Adipose tissue (tissue), 3 donors: ENCODE results near the gene CHPF. TPM values are rescaled to one million over a fixed set of nuclear protein-coding genes. Genes with fewer than 3 reads are reported as not detected.

Experiments
- H3K27ac ChIP-seq: one replicate; pipeline ENCODE4 v1.5.1; 2013; ENCODE audit warnings: low read depth, low read length
- WGBS, 3 donors: extraction: QIAGEN DNeasy Blood & Tissue Kit; methylation state at CpG; one replicate each; pipeline ENCODE4 v1.1.7; 2013; 5-methylcytosine and 5-hydroxymethylcytosine counted together
- polyA plus RNA-seq, 3 donors: library from polyadenylated mRNA; stranded (reverse); fragments of 200-250 nt; gene quantifications; one replicate each; pipeline ENCODE4 v1.2.3, GENCODE V29; 2013
- donor health status: healthy with polysubstance abuse.
- donor health status: Bipolar disorder and iron deficiency.
- donor health status: healthy.

The CHPF gene
- polyA plus RNA-seq, 3 donors = 15.7 to 113 (median 21.8) TPM

DNA sequence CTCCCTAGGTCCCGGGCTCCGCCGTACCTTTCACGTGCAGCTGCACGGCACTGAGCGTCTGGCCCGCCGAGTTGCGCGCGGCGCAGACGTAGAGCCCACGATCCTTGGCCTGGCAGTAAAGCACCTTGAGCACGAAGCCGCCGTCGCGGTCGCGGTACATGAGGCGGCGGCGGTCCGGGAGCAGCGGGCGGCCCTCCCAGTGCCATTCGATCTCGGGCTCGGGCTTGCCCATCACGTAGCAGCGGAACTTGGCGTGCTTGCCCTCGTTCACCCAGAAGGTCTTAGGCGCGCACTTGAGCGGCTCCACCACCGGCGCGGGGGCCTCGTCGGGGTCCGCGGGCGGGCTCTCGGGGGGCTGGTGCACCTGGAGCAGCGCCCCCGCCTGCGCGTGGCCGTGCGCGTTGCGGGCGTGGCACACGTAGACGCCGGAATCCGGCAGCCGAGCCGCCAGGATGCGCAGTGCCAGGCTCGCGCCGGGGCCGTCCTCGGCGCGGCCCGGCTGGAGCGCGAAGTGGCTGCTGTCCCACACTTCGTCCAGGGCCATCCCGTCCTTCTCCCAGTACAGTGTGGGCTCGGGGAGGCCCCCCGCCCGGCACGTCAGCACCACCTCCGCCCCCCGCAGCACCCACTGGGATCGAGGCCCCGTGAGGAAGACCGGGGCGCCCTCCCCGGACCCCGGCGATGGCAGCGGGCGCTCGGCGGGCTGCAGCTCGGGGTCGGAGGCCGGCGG, 26.8 kb upstream of the CHPF start:
- no peak overlapping the region for H3K27ac ChIP-seq
- 12 to 18% (median 13%) methylated on average over 81 to 95 of the region's 95 CpGs for WGBS, 3 donors

DNA sequence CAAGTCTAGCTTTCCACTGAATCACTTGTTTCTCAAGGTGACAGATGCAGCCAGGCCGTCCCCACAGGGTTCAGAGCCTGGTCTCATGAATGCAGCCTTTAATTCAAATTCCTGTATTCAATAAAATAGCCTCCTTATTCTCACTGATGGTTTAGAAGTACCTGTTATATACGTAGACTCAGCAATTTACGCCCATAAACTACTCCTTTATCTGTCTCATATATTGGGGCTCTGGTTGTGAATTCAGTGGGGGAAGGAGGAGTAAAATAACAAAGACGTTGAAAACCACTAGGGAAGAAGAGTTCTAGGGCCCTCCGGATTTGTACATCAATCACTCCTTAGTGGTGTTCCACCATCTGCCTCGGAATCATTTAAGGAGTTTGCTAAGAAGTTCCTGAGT, 26.0 kb upstream of the CHPF start:
- H3K27ac ChIP-seq = no peak overlapping the region
- WGBS, 3 donors = 82 to 84% (median 84%) methylated on average over 6 of the region's 6 CpGs

DNA sequence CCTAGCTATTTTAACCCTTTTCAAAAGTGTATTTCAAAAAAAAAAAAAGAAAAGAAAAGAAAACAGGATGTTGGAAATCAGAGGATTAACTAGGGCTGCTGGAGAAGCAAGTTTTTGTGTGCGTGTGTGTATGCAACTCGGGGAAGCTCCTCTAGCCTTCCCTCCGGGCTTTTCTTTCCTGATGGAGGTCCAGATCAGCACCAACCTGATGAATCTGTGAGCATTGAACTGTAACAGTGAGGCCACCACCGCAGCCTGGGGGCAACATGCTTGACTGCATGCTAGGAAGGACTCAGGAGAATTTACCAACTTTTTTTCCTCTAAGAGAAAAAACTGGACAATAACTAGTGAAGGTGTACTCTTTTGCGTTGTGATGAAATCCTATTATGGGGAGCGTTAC, 25.4 kb upstream of the CHPF start:
- WGBS, 3 donors = 94 to 97% (median 96%) methylated on average over 6 of the region's 6 CpGs
- H3K27ac ChIP-seq = no peak overlapping the region

DNA sequence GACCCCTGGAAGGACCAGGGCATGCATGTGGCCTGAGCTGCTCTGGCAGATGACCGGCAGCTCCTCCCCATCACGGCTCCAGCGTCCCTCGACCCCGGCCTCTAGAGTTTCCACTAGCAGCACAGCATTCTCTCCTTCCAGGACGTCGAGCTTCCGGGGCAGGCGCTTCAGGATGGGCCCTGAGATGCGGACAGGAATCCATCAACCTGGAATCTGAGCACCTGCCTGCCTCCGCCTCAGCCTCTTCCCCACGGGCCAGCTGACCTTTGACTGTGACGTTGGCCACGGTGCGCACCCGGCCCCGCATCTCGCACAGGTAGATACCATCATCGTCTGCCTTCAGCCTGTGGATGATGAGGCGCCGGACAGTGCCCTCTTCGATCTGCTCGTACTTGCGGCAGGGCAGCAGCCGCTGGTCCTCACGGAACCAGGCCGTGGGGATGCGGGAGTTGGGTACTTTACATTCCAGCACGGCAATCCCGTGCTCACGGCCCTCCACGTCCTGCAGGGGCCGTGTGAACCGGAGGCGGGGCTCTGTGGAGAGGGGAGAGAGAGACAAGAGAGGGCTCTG, 24.3 kb upstream of the CHPF start:
- no peak overlapping the region for H3K27ac ChIP-seq
- WGBS, 3 donors = 89 to 92% (median 91%) methylated on average over 35 of the region's 35 CpGs

DNA sequence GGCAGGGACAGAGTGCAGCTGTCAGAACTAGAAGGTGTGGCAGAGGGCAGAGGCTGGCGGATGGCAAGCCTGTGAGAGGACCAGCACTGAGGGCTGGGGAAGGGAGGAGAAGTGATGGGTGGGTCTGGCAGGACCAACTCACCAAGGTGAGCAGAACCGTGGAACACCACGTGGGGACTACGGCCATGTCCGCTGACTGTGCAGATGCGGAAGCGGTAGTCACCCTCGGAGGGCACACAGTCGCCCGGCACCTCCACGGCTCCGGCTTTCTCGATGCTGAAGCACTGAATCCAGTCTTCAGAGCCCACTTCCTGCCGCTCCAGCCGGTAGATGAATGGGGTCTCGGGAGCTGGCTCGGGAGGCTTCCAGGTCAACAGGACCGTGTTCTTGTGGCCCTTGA, 23.5 kb upstream of the CHPF start:
- 93 to 96% (median 96%) methylated on average over 18 of the region's 18 CpGs for WGBS, 3 donors
- no peak overlapping the region for H3K27ac ChIP-seq

DNA sequence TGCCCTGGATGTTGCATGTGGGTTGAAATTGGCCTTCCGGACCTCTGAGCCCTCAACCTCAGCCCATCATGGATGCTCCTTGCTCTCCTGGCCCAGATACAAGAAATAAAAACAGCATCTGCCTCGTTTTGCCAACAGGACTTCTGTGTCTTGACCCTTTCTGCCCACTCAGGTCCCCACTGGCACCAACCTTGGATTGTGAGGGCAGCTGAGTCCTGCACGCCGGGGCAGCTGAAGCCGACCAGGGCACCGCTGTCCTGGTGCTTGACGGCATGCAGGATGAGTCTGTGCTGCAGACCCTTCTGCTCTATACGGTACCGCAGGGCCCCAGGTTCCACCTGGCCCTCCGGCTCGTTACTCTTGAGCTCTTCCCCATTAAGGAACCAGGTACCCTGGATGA, 23.0 kb upstream of the CHPF start:
- 87 to 92% (median 89%) methylated on average over 11 of the region's 11 CpGs for WGBS, 3 donors
- H3K27ac ChIP-seq = no peak overlapping the region

DNA sequence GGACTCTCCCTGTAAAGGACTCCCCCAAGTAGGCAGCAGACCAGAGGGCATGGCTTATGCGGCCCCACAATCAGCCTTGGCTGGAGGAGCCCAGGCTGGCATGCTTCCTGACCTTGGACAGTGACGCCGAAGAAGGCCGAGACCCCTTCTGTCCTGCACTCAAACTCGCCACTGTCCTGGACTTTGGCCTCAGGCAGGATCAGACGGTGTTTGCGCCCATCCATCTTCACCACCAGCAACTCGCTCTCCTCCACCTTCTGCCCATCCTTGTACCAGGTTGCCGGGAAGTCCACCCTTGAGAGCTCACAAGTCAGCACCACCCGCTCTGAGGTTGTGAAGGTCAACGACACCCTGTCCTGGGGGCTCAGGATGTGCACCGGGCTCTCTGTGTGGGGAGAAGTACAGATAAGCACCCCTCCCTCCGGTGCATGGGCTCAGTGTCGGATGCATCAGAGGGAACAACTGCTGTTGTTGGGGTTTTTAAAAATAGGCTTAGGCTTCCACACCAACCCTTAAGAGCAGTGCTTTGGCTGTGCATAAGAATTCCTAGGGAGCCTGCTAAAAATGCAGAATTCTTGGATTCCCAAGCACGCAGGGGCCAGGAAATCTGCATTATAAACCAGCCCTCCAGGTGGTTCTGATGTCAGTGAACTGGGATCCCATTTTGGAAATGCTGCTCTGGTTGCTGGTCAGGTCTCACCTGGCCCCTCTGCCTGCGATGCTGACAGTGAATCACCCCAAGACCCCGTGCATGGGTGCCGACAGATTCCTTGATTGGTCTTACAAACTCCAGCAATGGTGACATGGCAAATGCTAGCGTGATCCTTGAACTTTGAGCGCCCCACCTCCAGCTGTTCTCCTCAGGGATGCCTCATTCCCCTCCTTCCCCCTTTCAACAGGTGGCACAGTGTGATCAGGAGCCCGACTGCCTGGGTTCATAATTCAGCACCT, 21.8 kb upstream of the CHPF start:
- WGBS, 3 donors = 85 to 89% (median 87%) methylated on average over 21 of the region's 21 CpGs
- no peak overlapping the region for H3K27ac ChIP-seq

DNA sequence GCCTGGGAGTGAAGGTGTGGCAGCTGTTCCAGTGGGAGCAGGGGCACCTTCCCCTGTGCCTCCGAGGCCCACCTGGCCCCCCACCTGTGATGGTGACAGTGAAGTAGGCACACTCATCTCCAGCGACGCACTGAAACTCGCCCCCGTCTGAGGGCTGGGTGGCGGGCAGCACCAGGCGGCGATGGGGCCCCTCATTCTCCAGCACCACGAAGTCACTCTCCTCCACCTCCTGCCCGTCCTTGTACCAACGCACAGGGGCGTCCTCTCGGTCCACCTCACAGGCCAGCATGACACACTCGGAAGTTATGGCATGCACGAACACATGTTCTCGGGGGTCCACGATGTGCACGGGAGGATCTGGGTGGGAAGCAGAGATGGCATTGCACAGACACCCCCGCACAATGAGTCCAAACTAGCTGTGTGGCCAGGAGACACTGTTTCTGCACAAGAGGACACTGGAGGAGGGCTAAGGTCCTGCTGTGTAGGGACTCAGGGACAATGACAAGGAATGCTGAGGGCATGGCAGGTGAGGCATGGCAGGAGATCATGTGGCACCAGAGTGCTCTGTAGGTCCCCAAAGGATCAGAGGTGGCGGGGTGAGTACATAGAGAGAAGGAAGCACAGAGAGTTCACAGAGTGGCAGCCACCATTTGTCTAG, 19.8 kb upstream of the CHPF start:
- no peak overlapping the region for H3K27ac ChIP-seq
- WGBS, 3 donors = 93% methylated on average over 20 of the region's 20 CpGs

DNA sequence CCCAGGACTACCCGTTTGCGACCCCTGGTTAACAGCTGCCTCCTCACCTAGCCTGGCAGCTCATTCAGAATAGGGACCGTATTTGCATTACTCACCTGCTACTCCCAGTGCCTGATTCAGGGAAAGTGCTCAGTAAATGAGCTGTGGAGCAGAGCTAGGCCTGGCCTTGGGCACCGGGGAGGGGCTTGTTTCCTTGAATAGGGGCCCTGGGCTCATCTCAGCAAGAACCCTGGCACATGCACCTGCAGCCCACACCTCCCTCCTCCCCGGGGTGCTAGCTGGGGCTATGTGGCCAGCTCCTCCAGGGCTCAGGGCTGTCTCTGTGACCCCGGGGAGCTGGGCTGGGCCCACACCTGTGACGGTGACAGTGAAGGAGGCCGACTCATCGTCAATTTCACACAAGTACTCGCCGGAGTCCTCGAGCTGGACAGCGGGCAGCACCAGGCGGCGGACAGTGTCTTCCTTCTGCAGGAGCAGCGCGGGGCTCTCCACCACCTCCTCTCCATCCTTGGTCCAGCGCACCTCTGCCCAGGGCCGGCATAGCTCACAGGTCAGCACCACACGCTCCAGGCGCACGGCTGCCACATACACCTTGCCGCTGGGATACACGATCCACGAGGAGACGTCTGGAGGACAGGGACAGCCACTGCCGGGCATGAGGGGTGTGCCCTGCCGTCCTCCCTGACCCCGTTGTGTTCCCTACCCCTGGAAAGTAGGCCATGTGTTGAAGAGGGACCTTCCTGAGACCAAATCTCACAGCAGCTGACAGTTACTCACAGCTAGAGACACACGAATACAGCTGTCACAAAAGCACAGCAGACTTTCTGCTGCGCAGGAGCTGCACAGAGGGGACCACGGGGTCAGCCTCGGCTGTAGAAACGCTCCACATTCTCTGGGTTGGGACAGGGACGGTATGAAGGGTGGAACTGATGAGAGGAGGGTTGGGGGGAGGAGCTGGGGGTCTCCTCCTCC, 18.7 kb upstream of the CHPF start:
- WGBS, 3 donors = 78 to 88% (median 83%) methylated on average over 35 of the region's 35 CpGs

DNA sequence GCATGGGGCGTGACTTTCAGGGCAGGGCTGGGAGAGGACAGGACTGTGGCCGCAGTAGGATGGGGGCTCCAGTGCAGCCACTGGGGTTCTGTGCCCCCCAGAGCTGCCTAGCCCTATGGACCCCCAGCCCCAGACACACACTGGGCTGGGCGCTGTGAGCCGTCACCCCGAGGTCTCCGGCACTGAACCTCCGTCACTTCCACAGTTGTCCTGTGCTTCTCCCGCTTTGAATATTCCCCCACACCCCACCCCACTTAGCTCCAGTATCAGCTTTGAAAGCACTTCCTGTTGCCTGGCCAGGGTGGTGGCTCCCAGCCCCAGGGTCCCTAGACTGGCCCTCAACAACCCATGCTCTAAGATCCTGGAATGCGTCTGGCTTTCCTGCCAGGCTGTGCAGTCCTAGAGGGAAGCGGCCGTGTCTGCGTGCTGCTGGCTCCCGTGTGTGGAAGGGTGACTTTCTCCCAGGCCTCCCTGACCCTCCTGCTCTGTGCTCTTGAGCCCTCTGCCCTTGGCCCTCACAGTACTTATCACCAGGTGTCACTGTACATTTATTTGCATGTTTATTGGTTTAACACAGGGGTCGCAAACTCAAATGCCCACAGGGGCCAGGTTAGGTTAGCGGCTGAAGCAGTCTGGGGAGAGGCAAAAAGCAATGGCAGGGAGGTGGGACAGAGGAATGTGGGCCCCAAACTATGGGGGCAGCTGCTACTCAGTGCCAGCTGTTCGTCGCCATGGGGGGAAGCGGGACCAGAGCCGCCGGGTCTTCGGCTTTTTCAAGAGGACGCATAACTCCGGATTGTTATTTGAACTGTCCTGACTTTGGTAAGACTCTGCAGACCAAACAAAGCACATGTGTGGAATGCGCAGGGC, 17.8 kb upstream of the CHPF start:
- H3K27ac ChIP-seq = no peak overlapping the region
- 79 to 85% (median 80%) methylated on average over 24 of the region's 24 CpGs for WGBS, 3 donors

More for the DNA sequence above, 18.7 kb upstream of the CHPF start:
- H3K27ac ChIP-seq = no peak overlapping the region

DNA sequence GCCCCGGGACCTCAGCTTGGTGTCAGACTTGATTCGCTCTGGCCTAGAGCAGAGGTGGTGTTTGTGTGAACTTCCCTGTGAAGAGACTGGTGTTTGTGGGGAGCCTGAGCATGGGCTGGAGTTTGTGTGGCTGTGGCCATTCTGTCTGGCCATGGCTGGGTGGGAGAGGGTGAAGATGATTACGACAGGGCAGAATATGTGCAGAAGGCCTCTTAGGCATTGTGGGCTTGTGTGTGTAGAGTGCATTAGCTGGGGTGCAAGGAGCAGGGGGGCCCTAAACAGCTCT, 17.2 kb upstream of the CHPF start:
- WGBS, 3 donors = 85 to 89% (median 88%) methylated on average over 3 of the region's 3 CpGs

DNA sequence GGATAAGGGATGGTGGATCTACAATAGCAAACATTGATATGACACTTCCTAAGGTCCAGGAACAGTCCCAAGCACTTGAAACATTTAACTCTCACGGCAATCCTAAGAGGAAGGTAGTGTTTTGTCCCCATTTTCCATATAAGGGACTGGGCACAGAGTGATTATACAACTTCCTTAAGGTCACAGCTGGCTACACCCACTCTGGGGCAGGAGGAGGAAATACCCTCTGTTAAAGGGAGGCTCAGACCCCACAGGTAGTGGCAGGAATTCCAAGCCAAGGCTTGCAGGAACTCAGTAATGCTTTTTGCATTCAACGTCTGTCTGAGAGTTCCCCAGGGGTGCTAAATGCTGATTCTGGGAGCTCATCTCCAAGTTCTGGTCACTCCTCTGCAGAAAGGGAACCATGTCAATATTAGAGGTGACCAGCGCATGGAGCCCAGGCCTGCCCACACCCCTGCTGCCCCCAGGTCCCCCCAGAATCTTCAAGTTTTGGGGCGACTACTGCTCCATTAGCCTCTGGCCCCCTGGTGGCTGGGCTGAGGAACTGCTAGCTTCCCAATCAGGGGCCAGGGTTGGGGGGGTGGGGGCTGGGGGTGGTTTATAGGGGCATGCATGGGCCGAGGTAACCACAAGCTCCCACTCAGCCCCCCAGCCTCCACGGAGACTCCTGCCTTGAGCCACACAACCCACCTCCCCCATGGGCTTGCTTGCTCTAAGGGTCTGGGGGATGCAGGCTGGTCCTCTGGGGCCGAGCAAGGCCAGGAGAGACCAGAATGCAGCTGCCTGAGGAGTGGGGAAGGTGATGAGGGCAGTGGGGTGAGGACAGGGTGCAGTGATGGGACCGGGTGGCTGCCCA, 16.7 kb upstream of the CHPF start:
- H3K27ac ChIP-seq = no peak overlapping the region
- 28 to 33% (median 30%) methylated on average over 8 of the region's 8 CpGs for WGBS, 3 donors

More for the DNA sequence above, 17.2 kb upstream of the CHPF start:
- H3K27ac ChIP-seq = no peak overlapping the region

DNA sequence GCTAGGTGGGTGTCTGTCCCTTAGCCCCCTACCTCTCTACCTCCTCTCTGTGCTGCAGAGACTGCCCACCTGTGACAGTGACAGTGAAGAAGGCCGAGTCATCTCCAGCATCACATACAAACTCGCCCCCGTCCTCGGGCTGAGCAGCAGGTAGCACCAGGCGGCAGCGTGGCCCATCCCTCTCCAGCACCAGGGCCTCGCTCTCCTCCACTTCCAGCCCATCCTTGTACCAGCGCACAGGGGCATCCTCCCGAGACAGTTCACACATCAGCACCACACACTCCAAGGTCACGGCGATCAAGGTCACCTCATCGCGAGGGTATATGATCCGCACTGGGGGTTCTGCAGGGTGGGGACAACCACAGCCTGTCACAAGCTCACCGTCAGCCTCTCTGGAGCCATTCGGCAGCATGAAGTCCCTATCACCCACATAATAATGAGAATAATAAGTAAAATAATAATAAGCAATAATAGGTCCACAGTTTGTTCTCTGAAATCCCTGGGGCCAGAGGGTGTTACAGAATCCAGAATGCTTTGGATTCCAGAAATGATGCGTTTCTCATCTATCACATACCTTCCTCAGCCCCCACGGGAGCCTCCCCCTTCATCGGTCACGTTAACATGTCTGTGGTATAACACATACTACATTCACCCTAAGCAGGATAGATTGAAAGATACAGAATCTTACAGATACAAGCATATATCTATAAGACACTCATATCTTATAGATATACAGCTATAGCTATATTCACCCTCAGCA, 15.7 kb upstream of the CHPF start:
- WGBS, 3 donors = 85 to 91% (median 90%) methylated on average over 19 to 20 of the region's 20 CpGs
- H3K27ac ChIP-seq = no peak overlapping the region

DNA sequence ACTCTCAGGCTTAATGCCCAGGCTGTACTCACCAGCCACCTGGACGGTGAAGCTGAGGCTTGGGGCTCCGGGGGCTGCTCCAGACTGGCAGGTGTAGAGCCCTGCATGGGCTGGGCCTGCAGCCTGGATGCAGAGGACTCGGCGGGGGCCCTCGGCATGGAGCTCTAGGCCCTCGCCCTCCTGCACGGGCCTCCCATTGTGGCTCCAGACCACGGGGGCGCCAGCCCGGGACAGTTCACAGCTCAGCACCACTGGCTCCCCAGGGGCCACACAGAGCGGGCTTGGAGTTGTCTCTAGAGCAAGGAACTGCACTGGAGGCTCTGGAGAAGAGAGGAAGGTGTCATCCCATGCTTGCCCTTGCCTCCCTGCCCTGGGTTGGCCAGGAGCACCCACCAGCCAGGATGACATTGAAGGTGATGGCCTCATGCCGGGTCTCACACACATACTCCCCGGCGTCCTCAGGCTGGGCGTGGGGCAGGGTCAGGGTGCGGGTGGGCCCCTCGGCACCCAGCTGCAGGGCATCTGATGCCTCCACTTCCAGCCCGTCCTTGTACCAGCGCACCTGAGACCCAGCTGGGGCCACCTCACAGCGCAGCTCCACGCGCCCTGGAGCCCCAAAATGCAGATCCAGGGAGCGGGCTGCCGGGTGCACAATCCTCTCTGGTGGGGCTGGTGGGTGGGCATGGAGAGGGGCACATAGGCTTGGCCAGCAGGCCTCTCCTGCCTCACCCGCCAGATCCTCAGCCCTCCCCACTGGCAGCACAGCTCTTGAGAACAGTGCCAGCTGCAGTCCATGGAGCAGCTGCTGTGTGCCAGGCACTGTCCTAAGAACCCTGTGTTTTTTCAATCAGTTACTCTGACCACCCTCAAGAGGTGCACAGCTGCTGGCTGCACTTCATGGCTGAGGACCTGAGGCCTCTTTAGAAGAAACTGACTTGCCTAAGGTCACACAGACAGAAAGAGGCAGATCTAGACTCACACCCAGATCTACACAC, 14.5 kb upstream of the CHPF start:
- WGBS, 3 donors = 85 to 94% (median 93%) methylated on average over 22 to 25 of the region's 25 CpGs
- H3K27ac ChIP-seq = no peak overlapping the region
